ENCODE results near the gene VANGL1. TPM values are rescaled to one million over a fixed set of nuclear protein-coding genes. Genes with fewer than 3 reads are reported as not detected.

Gene VANGL1
- total and polyA plus RNA-seq, 4 donors, result 2.5 to 6.8 (median 3.5) TPM

- no peak overlapping the region for H3K27ac ChIP-seq (ENCODE audit: low read depth in 1 of 2, low read length in 2 of 2)
- no peak for TF ChIP-seq SP1 (IDR thresholded peaks at IDR 0.05)
- no peak overlapping the region for H3K4me3 ChIP-seq (ENCODE audit: low read depth in 1 of 3, low read length in 3 of 3)
- no peak for DNase-seq (ENCODE audit: low spot score)
- H3K9ac ChIP-seq (ENCODE audit: low read depth in 1 of 2, low read length in 2 of 2), result no peak overlapping the region
- 87% methylated on average over 5 of the region's 5 CpGs for WGBS
- H3K27me3 ChIP-seq (ENCODE audit: control insufficient read depth in 4 of 4, insufficient read depth in 4 of 4, low read length in 3 of 4), result peaks cover 0 to 10% (median 2%) of the 10 kb centered on the region in 4 donors
- peaks cover 0 to 3% (median 0%) of the 10 kb centered on the region in 4 donors for H3K9me3 ChIP-seq (ENCODE audit: control insufficient read depth in 4 of 4, low read length in 3 of 4)
- no peaks in the 10 kb centered on the region for H3K36me3 ChIP-seq (ENCODE audit: control insufficient read depth in 4 of 4, insufficient read depth in 3 of 4, low read depth in 1 of 4, low read length in 3 of 4)
- no peaks in the 10 kb centered on the region for H3K4me1 ChIP-seq (ENCODE audit: control insufficient read depth in 4 of 4, insufficient read depth in 4 of 4, low read length in 3 of 4)
These were observed 72.1 kb downstream of the VANGL1 start for GRCh38 chr1:115713906-115714305.

- no peaks in the 10 kb centered on the region for H3K36me3 ChIP-seq (ENCODE audit: control insufficient read depth in 4 of 4, insufficient read depth in 3 of 4, low read depth in 1 of 4, low read length in 3 of 4)
- H3K4me1 ChIP-seq (ENCODE audit: control insufficient read depth in 4 of 4, insufficient read depth in 4 of 4, low read length in 3 of 4), result no peaks in the 10 kb centered on the region
- H3K9me3 ChIP-seq (ENCODE audit: control insufficient read depth in 4 of 4, low read length in 3 of 4), result peaks cover 0 to 3% (median 0%) of the 10 kb centered on the region in 4 donors
- H3K9ac ChIP-seq (ENCODE audit: low read depth in 1 of 2, low read length in 2 of 2), result no peak overlapping the region
- no peak for TF ChIP-seq NR2F2 (IDR thresholded peaks at IDR 0.05)
- no peak for TF ChIP-seq YY1 (IDR thresholded peaks at IDR 0.05)
- TF ChIP-seq TAF1 (conservative IDR thresholded peaks at IDR 0.05), result no peak
- TF ChIP-seq HNF4A (conservative IDR thresholded peaks at IDR 0.05), result no peak
- no peak for TF ChIP-seq RAD21 (IDR thresholded peaks at IDR 0.05)
- no peak for TF ChIP-seq GABPA (IDR thresholded peaks at IDR 0.05 in 1 of 2, conservative IDR thresholded peaks at IDR 0.05 in 1 of 2)
- TF ChIP-seq CTCF (IDR thresholded peaks at IDR 0.05; ENCODE audit: low read depth, low read length, missing input control), result no peak
- TF ChIP-seq RXRA (IDR thresholded peaks at IDR 0.05), result no peak
- TF ChIP-seq FOXA2 (IDR thresholded peaks at IDR 0.05), result no peak
- TF ChIP-seq SP1 (IDR thresholded peaks at IDR 0.05), result no peak
- H3K27ac ChIP-seq (ENCODE audit: low read depth in 1 of 2, low read length in 2 of 2), result no peak overlapping the region
- H3K4me3 ChIP-seq (ENCODE audit: low read depth in 1 of 3, low read length in 3 of 3), result no peak overlapping the region
- peaks cover 0 to 10% (median 2%) of the 10 kb centered on the region in 4 donors for H3K27me3 ChIP-seq (ENCODE audit: control insufficient read depth in 4 of 4, insufficient read depth in 4 of 4, low read length in 3 of 4)
- WGBS, result 77% methylated on average over 1 of the region's 1 CpG
- DNase-seq (ENCODE audit: low spot score), result no peak
These were observed 72.9 kb downstream of the VANGL1 start for GRCh38 chr1:115714572-115715141.

DNA sequence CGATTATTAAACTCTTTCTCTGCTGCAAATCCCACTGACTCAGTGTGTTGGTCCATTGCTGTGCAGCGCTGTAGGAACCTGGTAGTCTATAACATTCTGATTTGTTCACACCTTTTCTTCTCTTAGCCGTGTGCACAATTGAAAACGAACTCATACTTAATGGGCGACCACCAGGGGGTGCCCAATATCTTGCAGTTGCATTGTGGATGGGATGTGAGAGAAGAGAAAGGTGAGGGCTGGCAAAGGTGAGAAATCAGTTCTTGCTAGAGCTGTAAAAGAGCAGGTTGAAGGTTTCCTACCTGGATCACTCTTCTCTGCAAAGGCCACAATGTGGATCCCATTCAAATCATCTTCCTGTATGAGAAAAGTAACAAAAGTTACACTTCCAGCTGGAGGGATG is 75.8 kb downstream of the VANGL1 start:
- Histone ChIP-seq H3K27ac (ENCODE audit: low read depth in 1 of 2, low read length in 2 of 2) (no peak overlapping the region), H3K36me3 (ENCODE audit: control insufficient read depth in 4 of 4, insufficient read depth in 3 of 4, low read depth in 1 of 4, low read length in 3 of 4) (no peaks in the 10 kb centered on the region), H3K4me1 (ENCODE audit: control insufficient read depth in 4 of 4, insufficient read depth in 4 of 4, low read length in 3 of 4) (no peaks in the 10 kb centered on the region), H3K4me3 (ENCODE audit: low read depth in 1 of 3, low read length in 3 of 3) (no peak overlapping the region), H3K9me3 (ENCODE audit: control insufficient read depth in 4 of 4, low read length in 3 of 4) (peaks cover 0 to 3% (median 0%) of the 10 kb centered on the region in 4 donors), H3K9ac (ENCODE audit: low read depth in 1 of 2, low read length in 2 of 2) (no peak overlapping the region), H3K27me3 (ENCODE audit: control insufficient read depth in 4 of 4, insufficient read depth in 4 of 4, low read length in 3 of 4) (no peaks in the 10 kb centered on the region)
- 55% methylated on average over 5 of the region's 5 CpGs for WGBS
- peak; percentile 63 for DNase-seq (ENCODE audit: low spot score)
- TF ChIP-seq RAD21 (IDR thresholded peaks at IDR 0.05), result peak; percentile 83 to 91
- TF ChIP-seq SP1 (IDR thresholded peaks at IDR 0.05), result no peak
- no peak for TF ChIP-seq HNF4A (conservative IDR thresholded peaks at IDR 0.05)
- peak; percentile 42 for TF ChIP-seq CTCF (IDR thresholded peaks at IDR 0.05; ENCODE audit: low read depth, low read length, missing input control)

All from liver (tissue), 9 donors.